H1 (cell line): ENCODE results near the gene SIPA1L3. TPM values are rescaled to one million over a fixed set of nuclear protein-coding genes. Genes with fewer than 3 reads are reported as not detected.

ENCODE experiments used
- CTCF ChIA-PET: fragments of 300-600 bp; sonication (Branson Sonifier 250); formaldehyde crosslinking; loops from one replicate; lab custom pipeline; 2021; ENCODE audit not compliant: partially characterized antibody; lab: Charles Lee
- POLR2A ChIA-PET: fragments of 300-600 bp; sonication (Branson Sonifier 250); formaldehyde crosslinking; loops from one replicate; lab custom pipeline; 2021; ENCODE audit warnings: inconsistent platforms; ENCODE audit not compliant: partially characterized antibody; lab: Charles Lee
- DNase-seq, 2 experiments: peaks; one replicate each; pipeline versions ENCODE4 v3.0.0 to v3.0.0-alpha.2; 2010 to 2022; ENCODE audit warnings: low spot score in 2 of 2, low read depth in 1 of 2, mixed read lengths in 1 of 2
- FAIRE-seq: peaks from 2 replicates; lab custom pipeline; 2011; peaks lifted over from hg19 to GRCh38; lab: Jason Lieb, UNC
- H2AFZ ChIP-seq: 2 replicates; pipeline ENCODE4 v1.8.1; 2012; ENCODE audit warnings: low read length, inconsistent platforms
- H2AK5ac ChIP-seq: 2 replicates; pipeline ENCODE4 v1.6.1; 2013; ENCODE audit warnings: low read depth, low read length
- H2BK120ac ChIP-seq: replicated peaks from 2 replicates; pipeline ENCODE3; 2013; ENCODE audit warnings: low read depth, low read length, inconsistent platforms
- H2BK12ac ChIP-seq: 2 replicates; pipeline ENCODE4 v1.6.1; 2013; ENCODE audit warnings: low read depth, low read length
- H2BK15ac ChIP-seq: 2 replicates; pipeline ENCODE4 v1.6.1; 2013; ENCODE audit warnings: low read length
- H2BK20ac ChIP-seq: 2 replicates; pipeline ENCODE4 v1.6.1; 2013; ENCODE audit warnings: low read length
- H2BK5ac ChIP-seq: 2 replicates; pipeline ENCODE4 v1.6.1; 2013; ENCODE audit warnings: low read depth, low read length
- H3K14ac ChIP-seq: 2 replicates; pipeline ENCODE4 v1.6.1; 2013; ENCODE audit warnings: inconsistent platforms; ENCODE audit not compliant: insufficient read length
- H3K18ac ChIP-seq: 2 replicates; pipeline ENCODE4 v1.6.1; 2013; ENCODE audit warnings: low read length; ENCODE audit errors: extremely low read depth
- H3K23ac ChIP-seq: 2 replicates; pipeline ENCODE4 v1.6.1; 2013; ENCODE audit warnings: inconsistent platforms; ENCODE audit not compliant: insufficient read length
- H3K23me2 ChIP-seq: 2 replicates; pipeline ENCODE4 v1.6.1; 2013; ENCODE audit warnings: low read depth, low read length
- H3K27ac ChIP-seq: 2 replicates; pipeline ENCODE4 v1.6.1; 2011; ENCODE audit warnings: low read depth, low read length, inconsistent platforms
- H3K27me3 ChIP-seq, 4 experiments: replicated peaks in 1 of 4; 1 replicate in 1 of 4; 2 replicates in 3 of 4; pipeline versions ENCODE4 v1.6.1 to v1.8.1; 2011 to 2013; ENCODE audit warnings: low read length in 3 of 4, mild to moderate bottlenecking in 3 of 4, inconsistent platforms in 2 of 4, mixed read lengths in 2 of 4, moderate library complexity in 1 of 4; ENCODE audit not compliant: control insufficient read depth in 3 of 4, insufficient read depth in 3 of 4; ENCODE audit errors: extremely low read depth in 1 of 4
- H3K36me3 ChIP-seq, 4 experiments: 2 replicates each; pipeline versions ENCODE4 v1.6.1 to v1.8.1; 2011 to 2013; ENCODE audit warnings: mild to moderate bottlenecking in 4 of 4, low read length in 3 of 4, moderate library complexity in 2 of 4, control low read depth in 1 of 4, inconsistent platforms in 1 of 4; ENCODE audit not compliant: insufficient read depth in 4 of 4, control insufficient read depth in 2 of 4
- H3K4ac ChIP-seq: replicated peaks from 2 replicates; pipeline ENCODE3; 2013; ENCODE audit warnings: low read length, low read depth, mixed read lengths, inconsistent platforms; ENCODE audit not compliant: insufficient read length
- H3K4me1 ChIP-seq, 4 experiments: replicated peaks in 1 of 4; 1 replicate in 1 of 4; 2 replicates in 3 of 4; pipeline versions ENCODE4 v1.6.1 to v1.8.1; 2011 to 2013; ENCODE audit warnings: low read length in 3 of 4, inconsistent platforms in 2 of 4, mixed read lengths in 1 of 4; ENCODE audit not compliant: insufficient read depth in 4 of 4, control insufficient read depth in 3 of 4
- H3K4me2 ChIP-seq, 2 experiments: 2 replicates each; pipeline versions ENCODE4 v1.6.1 to v1.8.1; 2011 to 2013; ENCODE audit warnings: low read depth in 2 of 2, low read length in 2 of 2, control low read depth in 1 of 2, inconsistent platforms in 1 of 2, mild to moderate bottlenecking in 1 of 2; ENCODE audit not compliant: insufficient read depth in 1 of 2
- H3K4me3 ChIP-seq, 4 experiments: fragments of 200-600, 300-600 bp in 1 of 4; sonication (generic), shearing (Covaris generic), sonication (Bioruptor Twin) in 1 of 4; 2 replicates each; pipeline versions ENCODE4 v1.5.1 to v1.8.1; 2011 to 2016; ENCODE audit warnings: low read length in 4 of 4, low read depth in 3 of 4, control low read depth in 2 of 4, inconsistent platforms in 2 of 4, mild to moderate bottlenecking in 2 of 4, mixed read lengths in 1 of 4, moderate library complexity in 1 of 4; ENCODE audit not compliant: insufficient read depth in 2 of 4; ENCODE audit errors: extremely low read depth in 1 of 4
- H3K56ac ChIP-seq: replicated peaks from 2 replicates; pipeline ENCODE3; 2013; ENCODE audit warnings: low read depth, mild to moderate bottlenecking, mixed read lengths, low read length, inconsistent platforms; ENCODE audit not compliant: insufficient read length
- H3K79me1 ChIP-seq: 2 replicates; pipeline ENCODE4 v1.6.1; 2013; ENCODE audit warnings: low read depth, low read length, control low read depth
- H3K79me2 ChIP-seq, 2 experiments: 2 replicates each; pipeline versions ENCODE4 v1.6.1 to v1.8.1; 2012 to 2013; ENCODE audit warnings: low read length in 2 of 2, mild to moderate bottlenecking in 2 of 2, inconsistent platforms in 1 of 2; ENCODE audit not compliant: insufficient read depth in 2 of 2, control insufficient read depth in 1 of 2
- H3K9ac ChIP-seq, 4 experiments: replicated peaks in 1 of 4; 1 replicate in 1 of 4; 2 replicates in 3 of 4; pipeline versions ENCODE4 v1.6.1 to v1.8.1; 2011 to 2013; ENCODE audit warnings: low read depth in 3 of 4, low read length in 3 of 4, control low read depth in 2 of 4, mild to moderate bottlenecking in 2 of 4, moderate library complexity in 2 of 4, inconsistent platforms in 1 of 4; ENCODE audit errors: extremely low read depth in 1 of 4
- H3K9me3 ChIP-seq, 2 experiments: 2 replicates each; pipeline versions ENCODE4 v1.6.1 to v1.8.1; 2012 to 2013; ENCODE audit warnings: mild to moderate bottlenecking in 2 of 2, moderate library complexity in 2 of 2, control low read depth in 1 of 2, inconsistent platforms in 1 of 2, low read depth in 1 of 2, low read length in 1 of 2, mixed read lengths in 1 of 2; ENCODE audit not compliant: insufficient read depth in 2 of 2
- H4K20me1 ChIP-seq, 2 experiments: replicated peaks in 1 of 2; 2 replicates each; pipeline versions ENCODE3 to v1.8.1; 2011 to 2013; ENCODE audit warnings: inconsistent platforms in 2 of 2, low read length in 2 of 2, mild to moderate bottlenecking in 1 of 2; ENCODE audit not compliant: insufficient read depth in 2 of 2, control insufficient read depth in 1 of 2
- H4K5ac ChIP-seq: 2 replicates; pipeline ENCODE4 v1.6.1; 2013; ENCODE audit warnings: low read length, low read depth, mixed read lengths, inconsistent platforms; ENCODE audit not compliant: insufficient read length
- H4K8ac ChIP-seq: 2 replicates; pipeline ENCODE4 v1.8.0; 2013; ENCODE audit warnings: mild to moderate bottlenecking, moderate library complexity, low read length, inconsistent platforms; ENCODE audit not compliant: insufficient read depth; ENCODE audit errors: extremely low read depth
- H4K91ac ChIP-seq: replicated peaks from 2 replicates; pipeline ENCODE3; 2013; ENCODE audit warnings: low read length, mixed read lengths, inconsistent platforms; ENCODE audit not compliant: insufficient read length
- FOSL1 ChIP-seq: IDR thresholded peaks from 2 replicates; pipeline ENCODE4 v1.6.1; 2011; ENCODE audit warnings: mild to moderate bottlenecking, low read depth, low read length, moderate library complexity; ENCODE audit not compliant: insufficient read depth
- RBBP5 ChIP-seq: IDR thresholded peaks from 2 replicates; pipeline ENCODE4 v1.7.1; 2012; ENCODE audit warnings: low read depth, mild to moderate bottlenecking, inconsistent platforms, low read length, moderate library complexity, borderline replicate concordance
- TAF1 ChIP-seq: IDR thresholded peaks from 2 replicates; pipeline ENCODE4 v1.6.1; 2011; ENCODE audit warnings: mild to moderate bottlenecking, low read depth, low read length
- TBP ChIP-seq: IDR thresholded peaks from 2 replicates; pipeline ENCODE4 v1.6.1; 2011; ENCODE audit warnings: low read depth, low read length, improper control_type of control experiment
- WGBS, 2 experiments: shearing (Covaris generic) in 1 of 2; methylation state at CpG; one replicate each; pipeline versions ENCODE4 v1.1.6 to v1.1.7; 2013 to 2015; ENCODE audit warnings: low lambda C conversion rate in 2 of 2, mixed read lengths in 2 of 2, inconsistent platforms in 1 of 2, low coverage in 1 of 2, missing lambda C conversion rate in 1 of 2; ENCODE audit not compliant: insufficient replicate concordance in 2 of 2, insufficient coverage in 1 of 2, insufficient read length in 1 of 2; ENCODE audit errors: extremely low coverage in 1 of 2, missing lambda C conversion rate in 1 of 2; 5-methylcytosine and 5-hydroxymethylcytosine counted together
- polyA plus RNA-seq, 7 experiments: library from polyadenylated mRNA; depleted of rRNA in 3 of 7; stranded (reverse) in 5 of 7; unstranded in 2 of 7; fragments of >200 nt in 5 of 7; fragments of 200-250 nt in 2 of 7; gene quantifications; 1 replicate in 5 of 7; 2 replicates in 1 of 7; 4 replicates in 1 of 7; pipeline versions ENCODE4 v1.2.1 to v1.2.3, GENCODE V29; 2011 to 2013; ENCODE audit warnings: missing spikeins in 2 of 7, mixed read lengths in 2 of 7
- total RNA-seq: library from RNA; stranded (reverse); fragmentation: NEBNext Ultra II Directional; extraction: Animal tissue kit (Norgen Biotek cat#: 25700); gene quantifications from 2 replicates; pipeline ENCODE4 v1.2.1, GENCODE V29; 2021
- TF ChIP-seq, protein P1 (sequence below): IDR thresholded peaks from 2 replicates; pipeline ENCODE4 v1.6.1; 2012; ENCODE audit warnings: inconsistent platforms

Gene SIPA1L3
- total and polyA plus RNA-seq, 2 of the 8 experiments (the other 6 are each of a cell fraction or from before 2014, with no cell fraction given): 15.0 to 54.9 TPM

DNA sequence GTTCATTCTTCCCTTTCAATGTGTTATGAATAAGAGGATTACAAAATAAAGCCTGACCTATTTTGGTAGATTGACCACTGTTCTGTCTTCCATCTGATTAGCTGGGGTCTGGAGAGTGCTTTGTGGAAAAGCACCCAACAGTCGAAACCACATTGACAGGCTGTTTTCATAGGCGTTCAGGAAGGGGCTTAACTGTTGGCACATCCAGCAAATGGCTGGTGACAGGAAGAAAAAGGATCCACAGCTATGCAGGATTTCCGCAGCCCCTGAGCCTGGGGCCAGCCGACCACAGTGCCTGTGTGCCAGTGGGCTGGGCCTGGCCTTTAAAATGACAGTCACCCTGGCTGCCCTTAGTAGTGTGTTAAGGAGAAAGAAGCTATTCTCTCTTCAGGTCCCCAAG is 113.3 kb downstream of the SIPA1L3 start:
- POLR2A ChIA-PET: interaction anchor here (0.9 to 3.2 kb wide), 3 partner anchors 14 to 75 kb away, joined by 3 to 21 read pairs (median 3); no protein-coding TSS in a partner anchor
- Histone ChIP-seq H3K23ac (no peak overlapping the region), H2AK5ac (no peak overlapping the region), H4K20me1 (peaks cover 3 to 5% of the 10 kb centered on the region in 2 experiments), H3K9me3 (no peaks in the 10 kb centered on the region), H3K9ac (no peak overlapping the region), H3K36me3 (no peaks in the 10 kb centered on the region), H3K79me1 (peaks cover 4% of the 10 kb centered on the region; the same call in 1 of the 2 replicates), H3K4me2 (no peak overlapping the region), H2BK15ac (no peak overlapping the region), H4K91ac (no peak overlapping the region), H3K4me3 (no peak overlapping the region), H3K4ac (no peak overlapping the region), H3K23me2 (no peaks in the 10 kb centered on the region), H2BK12ac (no peak overlapping the region), H4K5ac (no peak overlapping the region), H3K18ac (no peak overlapping the region), H3K27ac (no peak overlapping the region), H3K79me2 (peaks cover 0 to 12% of the 10 kb centered on the region in 2 experiments; a peak in 2 of 4 replicates), H2BK120ac (no peak overlapping the region), H2BK5ac (no peak overlapping the region), H4K8ac (no peak overlapping the region), H3K4me1 (peaks cover 0 to 12% (median 6%) of the 10 kb centered on the region in 4 experiments; a peak in 5 of 7 replicates), H2AFZ (no peak overlapping the region), H3K14ac (no peak overlapping the region), H3K27me3 (no peaks in the 10 kb centered on the region), H3K56ac (no peak overlapping the region), H2BK20ac (no peak overlapping the region)
- TF ChIP-seq RBBP5 (no peak), FOSL1 (no peak), TAF1 (no peak), TBP (no peak)
- TF ChIP-seq, protein P1, sequence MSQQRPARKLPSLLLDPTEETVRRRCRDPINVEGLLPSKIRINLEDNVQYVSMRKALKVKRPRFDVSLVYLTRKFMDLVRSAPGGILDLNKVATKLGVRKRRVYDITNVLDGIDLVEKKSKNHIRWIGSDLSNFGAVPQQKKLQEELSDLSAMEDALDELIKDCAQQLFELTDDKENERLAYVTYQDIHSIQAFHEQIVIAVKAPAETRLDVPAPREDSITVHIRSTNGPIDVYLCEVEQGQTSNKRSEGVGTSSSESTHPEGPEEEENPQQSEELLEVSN: no peak
- 87% methylated on average over 4 of the region's 4 CpGs; no CpG with 5 or more reads in 1 of the 2 experiments for WGBS, 2 experiments
- FAIRE-seq (no peak), DNase-seq (no peak)
- CTCF ChIA-PET: interaction anchor here (0.7 to 2.1 kb wide), 5 partner anchors 19 to 129 kb away, joined by 3 to 8 read pairs (median 5); no protein-coding TSS in a partner anchor
